ENCODE measurements around the gene ARL16.

The ARL16 gene

GRCh38 chr17:81648013-81648706 is 35.4 kb downstream of the ARL16 start:
- Mint-ChIP-seq H3K9me3 (peaks cover 11% of the 10 kb centered on the region), H3K27me3 (ENCODE audit: low read depth, poor library complexity) (peaks cover 18% of the 10 kb centered on the region), H3K4me1 (peaks cover 12% of the 10 kb centered on the region), H3K27ac (no peak overlapping the region), H3K36me3 (ENCODE audit: low read depth) (no peaks in the 10 kb centered on the region), H3K4me3 (no peak overlapping the region)
- TF ChIP-seq CTCF (IDR thresholded peaks at IDR 0.05), result no peak
- no peak for DNase-seq

GRCh38 chr17:81647640-81648012 is 36.0 kb downstream of the ARL16 start:
- no peak for TF ChIP-seq CTCF (IDR thresholded peaks at IDR 0.05)
- H3K27ac Mint-ChIP-seq, result no peak overlapping the region
- H3K9me3 Mint-ChIP-seq, result peaks cover 11% of the 10 kb centered on the region
- no peaks in the 10 kb centered on the region for H3K36me3 Mint-ChIP-seq (ENCODE audit: low read depth)
- peaks cover 18% of the 10 kb centered on the region for H3K27me3 Mint-ChIP-seq (ENCODE audit: low read depth, poor library complexity)
- DNase-seq, result no peak
- no peak overlapping the region for H3K4me3 Mint-ChIP-seq
- H3K4me1 Mint-ChIP-seq, result peaks cover 6% of the 10 kb centered on the region

- no peak overlapping the region for H3K27ac Mint-ChIP-seq
- peaks cover 11% of the 10 kb centered on the region for H3K9me3 Mint-ChIP-seq
- TF ChIP-seq CTCF (IDR thresholded peaks at IDR 0.05), result no peak
- H3K27me3 Mint-ChIP-seq (ENCODE audit: low read depth, poor library complexity), result peaks cover 18% of the 10 kb centered on the region
- no peak for DNase-seq
- H3K4me1 Mint-ChIP-seq, result peaks cover 5% of the 10 kb centered on the region
- H3K4me3 Mint-ChIP-seq, result no peak overlapping the region
- H3K36me3 Mint-ChIP-seq (ENCODE audit: low read depth), result no peaks in the 10 kb centered on the region
Measured at GRCh38 chr17:81646869-81647600, 36.6 kb downstream of the ARL16 start.

DNA sequence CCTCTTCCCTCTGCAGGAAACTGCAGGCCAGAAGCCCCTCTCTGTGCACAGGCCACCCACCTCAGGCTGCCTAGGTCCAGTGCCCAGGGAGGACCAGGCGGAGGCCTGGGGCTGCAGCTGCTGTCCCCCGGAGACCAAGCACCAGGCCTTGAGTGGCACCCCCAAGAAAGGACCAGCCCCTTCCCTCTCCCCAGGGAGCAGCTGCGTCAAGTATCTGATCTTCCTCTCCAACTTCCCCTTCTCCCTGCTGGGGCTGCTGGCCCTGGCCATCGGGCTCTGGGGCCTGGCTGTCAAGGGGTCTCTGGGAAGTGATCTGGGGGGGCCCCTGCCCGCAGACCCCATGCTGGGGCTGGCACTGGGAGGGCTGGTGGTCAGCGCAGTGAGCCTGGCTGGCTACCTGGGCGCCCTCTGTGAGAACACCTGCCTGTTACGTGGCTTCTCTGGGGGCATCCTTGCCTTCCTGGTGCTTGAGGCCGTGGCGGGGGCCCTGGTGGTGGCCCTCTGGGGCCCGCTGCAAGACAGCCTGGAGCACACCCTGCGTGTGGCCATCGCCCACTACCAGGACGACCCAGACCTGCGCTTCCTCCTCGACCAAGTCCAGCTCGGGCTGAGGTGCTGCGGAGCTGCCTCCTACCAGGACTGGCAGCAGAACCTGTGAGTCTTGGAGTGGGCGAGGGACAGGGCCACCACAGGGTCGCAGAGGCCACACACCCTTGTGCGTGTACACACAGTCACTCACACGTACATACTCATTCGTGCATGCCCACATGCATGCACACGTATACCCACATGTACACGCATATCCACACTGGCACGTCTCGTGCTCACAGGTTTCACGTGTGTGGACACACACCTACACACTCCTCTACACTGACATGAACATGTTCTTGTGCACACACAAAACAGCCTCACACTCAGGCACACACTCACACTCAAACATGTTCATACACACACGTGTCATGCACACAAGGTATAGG is 38.3 kb downstream of the ARL16 start:
- Mint-ChIP-seq H3K27me3 (ENCODE audit: low read depth, poor library complexity) (peaks cover 18% of the 10 kb centered on the region), H3K4me3 (no peak overlapping the region), H3K27ac (no peak overlapping the region), H3K36me3 (ENCODE audit: low read depth) (no peaks in the 10 kb centered on the region), H3K9me3 (peaks cover 11% of the 10 kb centered on the region), H3K4me1 (peaks cover 7% of the 10 kb centered on the region)
- no peak for TF ChIP-seq CTCF (IDR thresholded peaks at IDR 0.05)
- DNase-seq, result no peak

- Mint-ChIP-seq H3K4me1 (peaks cover 7% of the 10 kb centered on the region), H3K9me3 (peaks cover 7% of the 10 kb centered on the region), H3K27me3 (ENCODE audit: low read depth, poor library complexity) (peaks cover 15% of the 10 kb centered on the region), H3K27ac (no peak overlapping the region), H3K36me3 (ENCODE audit: low read depth) (no peaks in the 10 kb centered on the region), H3K4me3 (no peak overlapping the region)
- DNase-seq, result no peak
- TF ChIP-seq CTCF (IDR thresholded peaks at IDR 0.05), result no peak
Measured at GRCh38 chr17:81644496-81644895, 39.1 kb downstream of the ARL16 start.

Data from nephron progenitor cell (in vitro differentiated cells).